ENCODE measurements around the gene PHIP. TPM values are rescaled to one million over a fixed set of nuclear protein-coding genes. Genes with fewer than 3 reads are reported as not detected.

PHIP gene
- total and polyA plus RNA-seq, 10 of the 15 experiments (the other 5 are each of a cell fraction or from before 2014, with no cell fraction given) = 8.5 to 34.6 (median 17.9) TPM

GRCh38 chr6:79011940-79012339 lies 66.1 kb downstream of the PHIP start:
- Histone ChIP-seq H3K79me2 (ENCODE audit: control insufficient read depth, insufficient read depth, low read length) (no peaks in the 10 kb centered on the region), H3K4me1 (ENCODE audit: control insufficient read depth, insufficient read depth, low read length) (no peaks in the 10 kb centered on the region), H3K4me3 (no peak overlapping the region), H4K20me1 (ENCODE audit: control insufficient read depth, insufficient read depth) (no peaks in the 10 kb centered on the region), H3K4me2 (ENCODE audit: control insufficient read depth, insufficient read depth) (no peak overlapping the region), H2AFZ (ENCODE audit: control insufficient read depth, low read depth, low read length) (no peak overlapping the region), H3K36me3 (ENCODE audit: control insufficient read depth in 2 of 2, insufficient read depth in 2 of 2, low read length in 1 of 2) (peaks cover 0 to 3% of the 10 kb centered on the region in 2 experiments; a peak in 2 of 4 replicates), H3K9me3 (replicated peaks; ENCODE audit: control insufficient read depth, insufficient read depth, low read length) (no peaks in the 10 kb centered on the region), H3K9ac (ENCODE audit: control insufficient read depth, insufficient read depth, low read length) (no peak overlapping the region), H3K27me3 (replicated peaks in 1 of 2; ENCODE audit: control insufficient read depth in 2 of 2, insufficient read depth in 2 of 2, low read length in 1 of 2) (no peaks in the 10 kb centered on the region), H3K27ac (ENCODE audit: control insufficient read depth, insufficient read depth) (no peak overlapping the region)
- BruUV-seq (replicated peaks) = no TSS peak
- CTCF ChIA-PET = interaction anchor here (1.1 to 1.5 kb wide), 2 partner anchors 8 to 216 kb away, joined by 3 to 6 read pairs; no protein-coding TSS in a partner anchor
- RAD21 ChIA-PET (ENCODE audit: unreplicated experiment) = interaction anchor here (0.5 kb wide), 1 partner anchor 120 kb away, joined by 3 read pairs; no protein-coding TSS in a partner anchor
- in situ Hi-C loops (cut with MboI) (no loop called here), intact Hi-C loops (cut with micrococcal nuclease; ENCODE audit: unreplicated experiment) (no loop called here)
- POLR2A ChIA-PET = no interaction called here
- no peak for FAIRE-seq
- no peak for DNase-seq (ENCODE audit: low read depth, low spot score)
- SMC1A ChIA-PET (ENCODE audit: uncharacterized antibody, unreplicated experiment) = interaction anchor here (2.7 kb wide), 1 partner anchor 23 kb away, joined by 6 read pairs; no protein-coding TSS in a partner anchor
- no peak for ATAC-seq
- no peak for TF ChIP-seq JUND (IDR thresholded peaks at IDR 0.05; ENCODE audit: low read depth, low read length)
- no peak for TF ChIP-seq RAD21 (IDR thresholded peaks at IDR 0.05; ENCODE audit: insufficient read depth, low read depth, low read length)
- TF ChIP-seq CTCF (IDR thresholded peaks at IDR 0.05 in 2 of 3, conservative IDR thresholded peaks at IDR 0.05 in 1 of 3; ENCODE audit: control insufficient read depth in 2 of 3, extremely low read depth in 1 of 3, insufficient read depth in 1 of 3, low read depth in 3 of 3, low read length in 3 of 3) = no peak
- no peak for TF ChIP-seq PKNOX1 (IDR thresholded peaks at IDR 0.05)
- TF ChIP-seq IKZF1 (conservative IDR thresholded peaks at IDR 0.05) = no peak
- no peak for TF ChIP-seq SKIL (IDR thresholded peaks at IDR 0.05; ENCODE audit: low read depth, poor library complexity, severe bottlenecking)
- no peak for TF ChIP-seq NR2C1 (IDR thresholded peaks at IDR 0.05)
- no peak for TF ChIP-seq ZBTB11 (CRISPR knock-in tag; IDR thresholded peaks at IDR 0.05)
- no peak for TF ChIP-seq ESRRA (IDR thresholded peaks at IDR 0.05; ENCODE audit: low read length)
- no peak for TF ChIP-seq USF1 (IDR thresholded peaks at IDR 0.05; ENCODE audit: borderline replicate concordance, extremely low read length, insufficient read depth, low read depth, low read length)
- TF ChIP-seq SMAD5 (IDR thresholded peaks at IDR 0.05; ENCODE audit: low read depth) = no peak
- TF ChIP-seq RELB (IDR thresholded peaks at IDR 0.05; ENCODE audit: low read depth) = no peak
- no peak for TF ChIP-seq HDGF (IDR thresholded peaks at IDR 0.05)

All from GM12878 (cell line).